ENCODE measurements around the gene LIAS.

Gene LIAS

GRCh38 chr4:39450618-39451017, 8.2 kb upstream of the LIAS start:
- TF ChIP-seq ZFX (IDR thresholded peaks at IDR 0.05; ENCODE audit: borderline replicate concordance) (no peak), CTCF (IDR thresholded peaks at IDR 0.05) (no peak)
- H3K27ac ChIP-seq, result peak overlapping the region; percentile 91

- peak overlapping the region; percentile 91 for H3K27ac ChIP-seq
- TF ChIP-seq ZFX (IDR thresholded peaks at IDR 0.05; ENCODE audit: borderline replicate concordance), result no peak
- no peak for TF ChIP-seq CTCF (IDR thresholded peaks at IDR 0.05)
These were observed 7.3 kb upstream of the LIAS start for GRCh38 chr4:39451423-39452023.

- H3K27ac ChIP-seq, result peak overlapping the region; percentile 91
- TF ChIP-seq CTCF (IDR thresholded peaks at IDR 0.05), result no peak
- no peak for TF ChIP-seq ZFX (IDR thresholded peaks at IDR 0.05; ENCODE audit: borderline replicate concordance)
These were observed 6.5 kb upstream of the LIAS start for GRCh38 chr4:39452153-39452859.

DNA sequence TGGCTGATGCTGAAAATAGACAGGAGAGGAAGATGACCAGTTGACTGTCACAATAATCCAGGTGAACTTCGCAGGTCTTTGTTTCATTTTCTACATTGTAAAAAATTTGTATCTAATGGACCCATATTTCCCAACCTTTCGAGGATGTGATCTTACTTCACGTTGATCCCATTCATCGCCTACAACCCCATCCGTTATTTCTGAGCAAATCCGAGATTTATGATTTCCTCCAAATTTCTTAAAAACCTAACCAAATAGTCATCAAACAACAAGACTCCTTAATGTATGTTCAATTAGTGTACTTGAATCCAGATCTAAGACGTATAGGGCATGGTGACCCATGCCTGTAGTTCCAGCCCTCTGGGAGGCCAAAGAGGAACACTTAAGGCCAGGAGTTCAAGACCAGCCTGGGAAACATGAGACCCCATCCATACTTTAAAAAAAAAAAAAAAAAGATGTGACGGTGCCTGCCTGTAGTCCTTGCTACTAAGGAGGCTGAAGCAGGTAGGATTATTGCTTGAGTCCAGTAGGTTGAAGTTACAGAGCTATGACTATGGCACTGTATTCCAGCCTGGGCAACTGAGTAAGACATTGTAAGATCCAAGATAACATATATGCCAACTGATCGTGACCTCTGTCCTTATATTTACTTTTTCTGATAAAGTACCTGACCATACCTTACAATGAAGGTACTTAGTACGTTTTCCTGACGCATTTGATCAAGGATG, 5.8 kb upstream of the LIAS start:
- peak overlapping the region; percentile 23; the same call in 1 of the 2 replicates for H3K27ac ChIP-seq
- TF ChIP-seq ZFX (IDR thresholded peaks at IDR 0.05; ENCODE audit: borderline replicate concordance) (no peak), CTCF (IDR thresholded peaks at IDR 0.05) (no peak)

DNA sequence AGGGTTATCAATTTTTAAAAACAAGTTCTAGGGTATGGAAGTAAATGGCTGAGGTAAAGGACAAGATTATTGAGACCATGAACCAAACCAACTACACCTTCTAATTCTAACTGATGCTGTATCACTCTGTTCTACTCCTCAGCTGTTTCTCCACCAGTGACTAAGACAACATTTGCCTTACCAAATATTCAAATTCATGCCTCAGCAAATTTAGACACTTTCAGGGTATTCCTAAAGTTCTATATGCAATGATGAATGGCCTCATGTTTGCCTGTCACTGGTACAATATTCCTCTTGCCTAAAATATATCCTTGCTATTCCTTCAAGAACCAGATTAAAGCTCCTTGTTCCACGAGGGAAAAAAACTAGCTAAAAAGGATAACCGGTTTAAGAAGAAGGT, 5.1 kb upstream of the LIAS start:
- TF ChIP-seq CTCF (IDR thresholded peaks at IDR 0.05) (no peak), ZFX (IDR thresholded peaks at IDR 0.05; ENCODE audit: borderline replicate concordance) (no peak)
- peak overlapping the region; percentile 23; the same call in 1 of the 2 replicates for H3K27ac ChIP-seq

- TF ChIP-seq ZFX (IDR thresholded peaks at IDR 0.05; ENCODE audit: borderline replicate concordance) (no peak), CTCF (IDR thresholded peaks at IDR 0.05) (no peak)
- no peak overlapping the region for H3K27ac ChIP-seq
These were observed 3.4 kb upstream of the LIAS start for GRCh38 chr4:39455486-39455885.
